ENCODE measurements around the gene TRIM41. TPM values are rescaled to one million over a fixed set of nuclear protein-coding genes. Genes with fewer than 3 reads are reported as not detected.

TRIM41 gene
- total and polyA plus RNA-seq, 9 of the 15 experiments (the other 6 are each of a cell fraction or from before 2014, with no cell fraction given), result 1.8 to 47.6 (median 20.9) TPM

- TF ChIP-seq CHD7 (IDR thresholded peaks at IDR 0.05; ENCODE audit: low read depth, low read length), result no peak
- peak; percentile 44; the same call in 1 of the 2 replicates for TF ChIP-seq SMAD4 (CRISPR knock-in tag; conservative IDR thresholded peaks at IDR 0.05)
- no peak for TF ChIP-seq DDX20 (tag; IDR thresholded peaks at IDR 0.05; ENCODE audit: low read depth)
- no peak for TF ChIP-seq ZNF3 (CRISPR knock-in tag; IDR thresholded peaks at IDR 0.05)
- no peak for TF ChIP-seq RNF219 (CRISPR knock-in tag; IDR thresholded peaks at IDR 0.05)
- TF ChIP-seq EHMT2 (IDR thresholded peaks at IDR 0.05), result peak; percentile 51; the same call in 1 of the 2 replicates
- no peak for TF ChIP-seq SAFB2 (IDR thresholded peaks at IDR 0.05; ENCODE audit: borderline replicate concordance, low read depth, low read length, severe bottlenecking)
- peak; percentile 49; the same call in 1 of the 2 replicates for TF ChIP-seq FOXM1 (IDR thresholded peaks at IDR 0.05; ENCODE audit: low read depth)
- no peak for TF ChIP-seq FOXM1 (CRISPR knock-in tag; IDR thresholded peaks at IDR 0.05; ENCODE audit: low read depth)
- TF ChIP-seq ATF2 (CRISPR knock-in tag; IDR thresholded peaks at IDR 0.05), result no peak
- peak; percentile 40; the same call in 1 of the 2 replicates for TF ChIP-seq CREM (IDR thresholded peaks at IDR 0.05; ENCODE audit: low read depth)
These were observed 6.8 kb upstream of the TRIM41 start (continued) for GRCh38 chr5:181215997-181216989.

Measured in K562 (cell line).